Skin epidermis (tissue), 12 donors: ENCODE measurements around the gene CCR4.

Experiments
- H3K27ac ChIP-seq, 21 experiments: fragments of 200-600 bp; sonication (generic) in 11 of 21; one replicate each; pipeline ENCODE4 v1.5.0; 2020; ENCODE audit warnings: mild to moderate bottlenecking in 3 of 21, inconsistent platforms in 2 of 21, moderate library complexity in 2 of 21
- H3K4me3 ChIP-seq, 7 experiments: fragments of 200-600 bp; sonication (generic) in 2 of 7; one replicate each; pipeline ENCODE4 v1.5.0; 2020; ENCODE audit warnings: inconsistent platforms in 2 of 7, mild to moderate bottlenecking in 2 of 7, moderate library complexity in 1 of 7

The CCR4 gene

GRCh38 chr3:33004205-33004604 lies 52.8 kb downstream of the CCR4 start:
- H3K4me3 ChIP-seq: no peak overlapping the region
- peak overlapping the region in 1 of 21 experiments; percentile 7 for H3K27ac ChIP-seq

GRCh38 chr3:33004961-33005360 lies 53.5 kb downstream of the CCR4 start:
- Histone ChIP-seq H3K4me3 (no peak overlapping the region), H3K27ac (peak overlapping the region in 1 of 21 experiments; percentile 7)
